ENCODE data around the gene OSBPL6.

GRCh38 chr2:178344121-178344520, 149.8 kb downstream of the OSBPL6 start:
- TF ChIP-seq CTCF (conservative IDR thresholded peaks at IDR 0.05 in 1 of 2, IDR thresholded peaks at IDR 0.05 in 1 of 2; ENCODE audit: extremely low read depth in 1 of 2, insufficient read depth in 1 of 2, low read depth in 1 of 2, low read length in 2 of 2): no peak
- no peak for TF ChIP-seq EZH2 (IDR thresholded peaks at IDR 0.05; ENCODE audit: borderline replicate concordance, low read length)
